ENCODE results near the gene CYP2A7. TPM values are rescaled to one million over a fixed set of nuclear protein-coding genes. Genes with fewer than 3 reads are reported as not detected.
"Not testable (repeated sequence)": the region's sequence is repeated elsewhere in the genome, so short reads cannot be mapped to it uniquely, and the experiment has no call there.

Gene CYP2A7
- total and polyA plus RNA-seq, 4 donors: 0.10 to 1.4 (median 0.78) TPM; not detected in 1

GRCh38 chr19:40843653-40844052 lies 38.4 kb downstream of the CYP2A7 start:
- no CpG with 5 or more reads among the region's 19 CpGs for WGBS (ENCODE audit: insufficient coverage)
- not testable (repeated sequence) for DNase-seq (ENCODE audit: low read depth in 4 of 6, low spot score in 6 of 6); H3K4me3 ChIP-seq (ENCODE audit: low read depth, low read length); H3K27me3 ChIP-seq (ENCODE audit: control insufficient read depth, insufficient read depth, low read length); H3K4me1 ChIP-seq (ENCODE audit: control insufficient read depth, insufficient read depth, low read length); H3K27ac ChIP-seq (ENCODE audit: low read depth, low read length); H3K36me3 ChIP-seq (ENCODE audit: control insufficient read depth, insufficient read depth, low read length); H3K9me3 ChIP-seq (ENCODE audit: control insufficient read depth, insufficient read depth, low read length)

GRCh38 chr19:40842997-40843652 lies 38.9 kb downstream of the CYP2A7 start:
- H3K4me3 ChIP-seq (ENCODE audit: low read depth, low read length); H3K27me3 ChIP-seq (ENCODE audit: control insufficient read depth, insufficient read depth, low read length); DNase-seq (ENCODE audit: low read depth in 4 of 6, low spot score in 6 of 6); H3K9me3 ChIP-seq (ENCODE audit: control insufficient read depth, insufficient read depth, low read length); H3K36me3 ChIP-seq (ENCODE audit: control insufficient read depth, insufficient read depth, low read length); H3K4me1 ChIP-seq (ENCODE audit: control insufficient read depth, insufficient read depth, low read length); H3K27ac ChIP-seq (ENCODE audit: low read depth, low read length): not testable (repeated sequence)
- WGBS (ENCODE audit: insufficient coverage): 100% methylated on average over 1 of the region's 12 CpGs

GRCh38 chr19:40842012-40842411 lies 40.0 kb downstream of the CYP2A7 start:
- H3K4me3 ChIP-seq (ENCODE audit: low read depth, low read length); H3K9me3 ChIP-seq (ENCODE audit: control insufficient read depth, insufficient read depth, low read length); H3K27me3 ChIP-seq (ENCODE audit: control insufficient read depth, insufficient read depth, low read length); H3K4me1 ChIP-seq (ENCODE audit: control insufficient read depth, insufficient read depth, low read length); H3K36me3 ChIP-seq (ENCODE audit: control insufficient read depth, insufficient read depth, low read length); H3K27ac ChIP-seq (ENCODE audit: low read depth, low read length); DNase-seq (ENCODE audit: low read depth in 4 of 6, low spot score in 6 of 6): not testable (repeated sequence)
- 100% methylated on average over 1 of the region's 3 CpGs for WGBS (ENCODE audit: insufficient coverage)

GRCh38 chr19:40838477-40838876 lies 43.6 kb downstream of the CYP2A7 start:
- WGBS (ENCODE audit: insufficient coverage): no CpG with 5 or more reads among the region's 1 CpG
- H3K27ac ChIP-seq (ENCODE audit: low read depth, low read length); H3K36me3 ChIP-seq (ENCODE audit: control insufficient read depth, insufficient read depth, low read length); DNase-seq (ENCODE audit: low read depth in 4 of 6, low spot score in 6 of 6); H3K9me3 ChIP-seq (ENCODE audit: control insufficient read depth, insufficient read depth, low read length); H3K4me1 ChIP-seq (ENCODE audit: control insufficient read depth, insufficient read depth, low read length); H3K27me3 ChIP-seq (ENCODE audit: control insufficient read depth, insufficient read depth, low read length); H3K4me3 ChIP-seq (ENCODE audit: low read depth, low read length): not testable (repeated sequence)

DNA sequence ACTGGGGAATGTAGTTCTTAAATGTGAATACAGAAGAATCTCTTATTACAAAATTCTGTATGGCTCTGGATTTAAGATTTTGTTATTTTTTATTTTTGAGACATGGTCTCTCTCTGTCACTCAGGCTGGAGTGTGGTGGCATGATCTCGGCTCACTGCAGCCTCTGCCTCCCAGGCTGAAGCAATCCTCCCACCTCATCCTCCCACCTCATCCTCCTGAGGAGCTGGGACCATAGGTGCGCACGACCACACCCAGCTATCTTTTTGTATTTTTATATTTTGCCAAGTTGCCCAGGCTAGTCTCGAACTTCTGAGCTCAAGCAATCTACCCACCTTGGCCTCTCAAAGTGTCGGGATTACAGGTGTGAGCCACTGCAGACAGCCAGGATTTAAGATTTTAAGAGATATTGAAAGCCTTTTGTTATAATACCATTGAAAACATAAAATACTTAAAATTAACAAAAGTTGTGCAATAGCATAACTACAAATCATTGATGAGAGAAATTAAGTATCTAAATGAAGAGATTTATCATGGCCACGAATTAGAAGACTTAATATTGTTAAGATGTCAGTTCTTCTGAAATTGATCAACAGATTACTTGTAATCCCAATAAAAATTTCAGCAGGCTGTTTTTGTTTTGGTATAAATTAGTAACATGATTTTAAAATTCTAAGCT lies 45.1 kb downstream of the CYP2A7 start:
- 67% methylated on average over 1 of the region's 6 CpGs for WGBS (ENCODE audit: insufficient coverage)
- no peaks in the 10 kb centered on the region for H3K9me3 ChIP-seq (ENCODE audit: control insufficient read depth, insufficient read depth, low read length)
- H3K27ac ChIP-seq (ENCODE audit: low read depth, low read length): no peak overlapping the region
- H3K4me1 ChIP-seq (ENCODE audit: control insufficient read depth, insufficient read depth, low read length): no peaks in the 10 kb centered on the region
- no peaks in the 10 kb centered on the region for H3K27me3 ChIP-seq (ENCODE audit: control insufficient read depth, insufficient read depth, low read length)
- H3K4me3 ChIP-seq (ENCODE audit: low read depth, low read length): no peak overlapping the region
- no peaks in the 10 kb centered on the region for H3K36me3 ChIP-seq (ENCODE audit: control insufficient read depth, insufficient read depth, low read length)
- no peak for DNase-seq (ENCODE audit: low read depth in 4 of 6, low spot score in 6 of 6)

DNA sequence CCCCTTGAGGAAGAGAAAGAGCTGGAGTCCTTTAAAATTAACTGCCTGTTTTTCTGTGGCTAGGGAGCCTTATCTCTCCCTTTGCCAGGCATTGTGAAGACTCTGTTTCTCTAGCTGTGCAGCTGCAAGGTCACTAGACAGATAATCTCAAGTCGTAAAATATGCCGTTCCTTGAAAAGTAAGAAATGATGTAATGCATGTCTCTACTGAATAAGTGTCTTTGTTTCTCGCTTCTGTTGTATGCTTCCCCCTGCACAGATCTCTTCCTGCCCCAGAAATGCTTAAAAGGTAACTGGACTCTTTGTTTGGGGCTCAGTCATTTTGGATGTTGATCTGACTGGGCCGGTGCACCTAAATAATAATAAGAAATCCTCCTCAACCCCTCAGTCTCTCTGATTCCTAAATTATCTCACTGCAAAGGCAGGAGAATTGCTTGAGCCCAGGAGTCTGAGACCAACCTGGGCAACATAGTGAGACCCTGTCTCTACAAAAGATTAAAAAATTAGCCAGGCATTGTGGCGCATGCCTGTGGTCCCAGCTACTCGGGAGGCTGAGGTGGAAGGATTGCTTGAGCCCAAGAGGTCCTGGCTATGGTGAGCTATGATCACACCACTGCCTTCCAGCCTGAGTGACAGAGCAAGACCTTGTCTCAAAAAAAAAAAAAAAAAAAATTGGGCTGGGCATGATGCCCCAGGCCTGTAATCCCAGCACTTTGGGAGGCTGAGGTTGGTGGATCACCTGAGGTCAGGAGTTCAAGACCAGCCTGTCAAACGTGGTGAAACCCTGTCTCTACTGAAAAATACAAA lies 48.1 kb downstream of the CYP2A7 start:
- H3K27ac ChIP-seq (ENCODE audit: low read depth, low read length); H3K4me1 ChIP-seq (ENCODE audit: control insufficient read depth, insufficient read depth, low read length); H3K9me3 ChIP-seq (ENCODE audit: control insufficient read depth, insufficient read depth, low read length); H3K36me3 ChIP-seq (ENCODE audit: control insufficient read depth, insufficient read depth, low read length); H3K27me3 ChIP-seq (ENCODE audit: control insufficient read depth, insufficient read depth, low read length); DNase-seq (ENCODE audit: low read depth in 4 of 6, low spot score in 6 of 6); H3K4me3 ChIP-seq (ENCODE audit: low read depth, low read length): not testable (repeated sequence)
- WGBS (ENCODE audit: insufficient coverage): no CpG with 5 or more reads among the region's 7 CpGs

DNA sequence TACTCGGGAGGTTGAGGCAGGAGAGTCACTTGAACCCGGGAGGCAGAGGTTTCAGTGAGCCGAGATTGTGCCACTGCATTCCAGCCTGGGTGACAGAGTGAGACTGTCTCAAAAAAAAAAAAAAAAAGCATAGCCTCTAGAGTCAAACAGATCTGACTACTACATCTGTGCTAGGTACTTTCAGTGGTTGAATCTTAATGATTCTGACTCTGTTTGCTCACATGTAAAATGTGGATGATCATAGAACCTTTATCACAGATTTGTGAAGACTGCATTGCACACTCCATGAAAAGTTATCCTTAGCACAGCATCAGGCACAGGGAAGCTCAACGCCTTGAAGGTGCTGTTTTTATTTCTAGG lies 49.6 kb downstream of the CYP2A7 start:
- H3K9me3 ChIP-seq (ENCODE audit: control insufficient read depth, insufficient read depth, low read length); DNase-seq (ENCODE audit: low read depth in 4 of 6, low spot score in 6 of 6); H3K4me3 ChIP-seq (ENCODE audit: low read depth, low read length); H3K27ac ChIP-seq (ENCODE audit: low read depth, low read length); H3K27me3 ChIP-seq (ENCODE audit: control insufficient read depth, insufficient read depth, low read length); H3K4me1 ChIP-seq (ENCODE audit: control insufficient read depth, insufficient read depth, low read length); H3K36me3 ChIP-seq (ENCODE audit: control insufficient read depth, insufficient read depth, low read length): not testable (repeated sequence)
- no CpG with 5 or more reads among the region's 4 CpGs for WGBS (ENCODE audit: insufficient coverage)

DNA sequence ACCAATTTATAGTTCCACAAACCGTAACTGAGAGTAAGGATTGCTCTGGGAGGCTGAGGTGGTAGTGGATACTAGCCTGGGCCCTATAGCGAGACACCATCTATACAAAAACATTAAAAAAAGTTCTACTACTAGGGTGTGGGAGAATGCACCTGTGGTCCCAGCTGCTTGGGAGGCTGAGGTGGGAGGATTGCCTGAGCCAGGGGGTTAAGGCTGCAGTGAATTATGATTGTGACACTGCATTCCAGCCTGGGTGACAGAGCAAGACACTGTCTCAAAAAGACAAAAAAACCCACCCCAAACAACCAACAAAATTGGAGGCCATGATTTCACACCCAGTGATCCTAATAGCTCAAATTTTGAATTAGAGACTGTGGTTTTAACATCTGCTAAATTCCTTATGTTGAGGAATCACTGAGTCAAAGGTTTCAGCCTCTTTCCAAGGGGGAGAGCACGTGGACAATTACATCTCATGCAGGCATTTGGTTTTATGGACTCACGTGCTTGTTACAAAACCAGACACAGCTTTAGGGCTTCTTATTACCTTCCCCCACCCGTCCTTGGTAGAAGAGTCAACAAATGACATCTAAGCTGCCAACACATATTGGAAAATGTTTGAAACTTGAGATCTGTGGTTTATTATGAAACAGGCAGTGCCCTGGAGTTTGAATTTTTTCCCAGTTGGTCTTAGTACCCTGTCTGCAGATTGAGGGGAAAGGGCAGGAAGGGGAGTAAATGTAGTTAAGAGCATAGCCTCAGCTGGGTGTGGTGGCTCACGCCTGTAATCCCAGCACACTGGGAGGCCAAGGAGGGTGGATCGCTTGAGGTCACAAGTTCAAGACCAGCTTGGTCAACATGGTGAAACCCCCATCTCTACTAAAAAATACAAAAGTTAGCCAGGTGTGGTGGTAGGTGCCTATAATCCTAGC lies 50.3 kb downstream of the CYP2A7 start:
- no peaks in the 10 kb centered on the region for H3K27me3 ChIP-seq (ENCODE audit: control insufficient read depth, insufficient read depth, low read length)
- H3K36me3 ChIP-seq (ENCODE audit: control insufficient read depth, insufficient read depth, low read length): peaks cover 8% of the 10 kb centered on the region
- no peaks in the 10 kb centered on the region for H3K9me3 ChIP-seq (ENCODE audit: control insufficient read depth, insufficient read depth, low read length)
- no peak for DNase-seq (ENCODE audit: low read depth in 4 of 6, low spot score in 6 of 6)
- no peaks in the 10 kb centered on the region for H3K4me1 ChIP-seq (ENCODE audit: control insufficient read depth, insufficient read depth, low read length)
- no peak overlapping the region for H3K27ac ChIP-seq (ENCODE audit: low read depth, low read length)
- H3K4me3 ChIP-seq (ENCODE audit: low read depth, low read length): no peak overlapping the region
- WGBS (ENCODE audit: insufficient coverage): no CpG with 5 or more reads among the region's 7 CpGs

DNA sequence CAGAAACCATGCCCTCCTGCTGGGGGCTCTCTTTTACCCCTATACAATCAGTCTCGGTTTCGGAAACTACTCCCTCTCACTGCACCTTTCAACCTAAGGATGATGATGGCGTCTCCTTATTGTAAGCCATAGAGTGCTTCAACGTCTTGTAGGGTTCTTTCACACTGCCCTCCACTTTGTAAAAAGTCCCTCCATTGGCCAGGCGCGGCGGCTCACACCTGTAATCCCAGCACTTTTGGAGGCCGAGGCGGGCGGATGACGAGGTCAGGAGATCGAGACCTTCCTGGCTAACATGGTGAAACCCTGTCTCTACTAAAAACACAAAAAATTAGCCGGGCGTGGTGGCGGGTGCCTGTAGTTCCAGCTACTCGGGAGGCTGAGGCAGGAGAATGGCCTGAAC lies 51.3 kb downstream of the CYP2A7 start:
- H3K27ac ChIP-seq (ENCODE audit: low read depth, low read length); DNase-seq (ENCODE audit: low read depth in 4 of 6, low spot score in 6 of 6): not testable (repeated sequence)
- WGBS (ENCODE audit: insufficient coverage): 97% methylated on average over 13 of the region's 16 CpGs

More for the DNA sequence above, 51.3 kb downstream of the CYP2A7 start:
- H3K4me1 ChIP-seq (ENCODE audit: control insufficient read depth, insufficient read depth, low read length); H3K4me3 ChIP-seq (ENCODE audit: low read depth, low read length); H3K9me3 ChIP-seq (ENCODE audit: control insufficient read depth, insufficient read depth, low read length); H3K27me3 ChIP-seq (ENCODE audit: control insufficient read depth, insufficient read depth, low read length); H3K36me3 ChIP-seq (ENCODE audit: control insufficient read depth, insufficient read depth, low read length): not testable (repeated sequence)
